IMR-90 (cell line): ENCODE results near the gene RUNX2.

Experiments
- CEBPB ChIP-seq: IDR thresholded peaks from 2 replicates; pipeline ENCODE4 v1.6.1; 2012; ENCODE audit warnings: low read depth, low read length, improper control_type of control experiment
- CTCF ChIP-seq: conservative IDR thresholded peaks from 2 replicates; pipeline ENCODE4 v1.5.1; 2012; ENCODE audit warnings: mild to moderate bottlenecking, low read depth, low read length, improper control_type of control experiment
- MAFK ChIP-seq: IDR thresholded peaks from 2 replicates; pipeline ENCODE4 v1.6.1; 2012; ENCODE audit warnings: low read depth, low read length, improper control_type of control experiment
- MXI1 ChIP-seq: IDR thresholded peaks from 2 replicates; pipeline ENCODE4 v1.6.1; 2012; ENCODE audit warnings: low read depth, mild to moderate bottlenecking, low read length, moderate library complexity, borderline replicate concordance
- NFE2L2 ChIP-seq: fragments of 150-350 bp; IDR thresholded peaks from 2 replicates; pipeline ENCODE4 v1.6.1; 2016; ENCODE audit warnings: low read depth, mild to moderate bottlenecking, low read length
- POLR2A ChIP-seq: IDR thresholded peaks from 2 replicates; pipeline ENCODE4 v1.6.1; 2012; ENCODE audit warnings: mild to moderate bottlenecking, low read depth, low read length
- RAD21 ChIP-seq: IDR thresholded peaks from 2 replicates; pipeline ENCODE4 v1.6.1; 2012; ENCODE audit warnings: low read length, improper control_type of control experiment

GRCh38 chr6:45706319-45706718 is 378.2 kb downstream of the RUNX2 start:
- no peak for TF ChIP-seq MXI1
- no peak for TF ChIP-seq CTCF
- TF ChIP-seq MAFK, result no peak
- TF ChIP-seq POLR2A, result no peak
- no peak for TF ChIP-seq RAD21
- no peak for TF ChIP-seq NFE2L2
- no peak for TF ChIP-seq CEBPB
